HL-60 (cell line): ENCODE results near the gene ZBTB44.
"Not testable (repeated sequence)": the region's sequence is repeated elsewhere in the genome, so short reads cannot be mapped to it uniquely, and the experiment has no call there.

Source experiments
- DNase-seq, 2 experiments: peaks; one replicate each; pipeline ENCODE4 v3.0.0-alpha.2; 2010 to 2020; ENCODE audit warnings: low read depth in 1 of 2, low spot score in 1 of 2
- H3K27ac ChIP-seq: fragments of 250-450 bp; sonication (Bioruptor Pico); replicated peaks from 2 replicates; pipeline ENCODE4 v1.5.1; 2020; ENCODE audit warnings: mild to moderate bottlenecking, moderate library complexity
- H3K27me3 ChIP-seq: fragments of 250-450 bp; sonication (Bioruptor Pico); 2 replicates; pipeline ENCODE4 v1.5.1; 2021; ENCODE audit warnings: mild to moderate bottlenecking, moderate library complexity; ENCODE audit not compliant: insufficient read depth, poor library complexity, severe bottlenecking
- H3K4me3 ChIP-seq: replicated peaks from 2 replicates; pipeline ENCODE4 v1.5.1; 2011; ENCODE audit warnings: mild to moderate bottlenecking, control low read depth, low read length; ENCODE audit not compliant: insufficient read depth
- GABPA ChIP-seq: IDR thresholded peaks from 2 replicates; pipeline ENCODE4 v1.6.1; 2012; ENCODE audit warnings: low read depth
- POLR2AphosphoS5 ChIP-seq: IDR thresholded peaks from 2 replicates; pipeline ENCODE4 v1.6.1; 2012; ENCODE audit warnings: low read depth
- SPI1 ChIP-seq: IDR thresholded peaks from 2 replicates; pipeline ENCODE4 v1.6.1; 2012; ENCODE audit warnings: low read depth, mild to moderate bottlenecking, borderline replicate concordance
- TF ChIP-seq, protein P1 (sequence below): IDR thresholded peaks from one replicate; pipeline ENCODE4 v1.5.1; 2011; ENCODE audit warnings: low read length, control low read depth, inconsistent platforms; ENCODE audit not compliant: insufficient read depth
- TF ChIP-seq, protein P2 (sequence below): IDR thresholded peaks from 2 replicates; pipeline ENCODE4 v1.6.1; 2012; ENCODE audit warnings: low read depth; ENCODE audit not compliant: insufficient replicate concordance

ZBTB44 gene

DNA sequence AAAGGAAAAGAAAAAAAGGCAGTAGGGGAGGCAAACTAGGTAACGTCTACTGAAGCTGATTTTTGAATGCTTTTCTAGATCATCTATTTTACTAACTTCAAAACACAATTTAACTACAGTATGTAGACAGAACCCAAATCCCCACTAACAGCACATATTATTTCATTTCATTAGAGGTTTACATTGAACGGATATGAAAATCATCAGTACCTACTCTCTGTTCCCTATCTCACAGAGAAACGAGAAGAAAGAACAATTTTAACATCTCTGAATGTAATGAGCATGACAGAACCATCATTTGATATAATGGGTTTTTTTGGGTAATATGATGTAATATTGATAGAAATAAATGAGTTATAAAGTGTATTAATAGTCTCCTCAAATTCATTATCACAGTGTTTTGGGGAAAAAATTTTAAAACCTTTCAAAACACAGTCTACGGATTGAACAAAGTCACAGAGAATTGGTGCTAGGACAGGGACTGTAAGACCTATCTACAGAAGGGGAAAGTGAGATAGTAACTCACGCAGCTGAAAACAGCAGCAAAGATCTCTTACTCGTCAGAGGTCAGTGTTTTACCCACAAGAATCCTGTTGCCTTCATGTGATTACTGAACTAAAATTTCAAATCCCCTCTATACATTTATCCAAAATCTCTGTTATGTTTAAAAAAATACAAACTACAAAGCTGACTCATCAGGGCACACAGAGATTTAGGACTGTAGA is 77.3 kb downstream of the ZBTB44 start:
- Histone ChIP-seq H3K27me3 (no peaks in the 10 kb centered on the region), H3K4me3 (no peak overlapping the region), H3K27ac (no peak overlapping the region)
- TF ChIP-seq GABPA: no peak
- TF ChIP-seq POLR2AphosphoS5: no peak
- TF ChIP-seq, protein P1, sequence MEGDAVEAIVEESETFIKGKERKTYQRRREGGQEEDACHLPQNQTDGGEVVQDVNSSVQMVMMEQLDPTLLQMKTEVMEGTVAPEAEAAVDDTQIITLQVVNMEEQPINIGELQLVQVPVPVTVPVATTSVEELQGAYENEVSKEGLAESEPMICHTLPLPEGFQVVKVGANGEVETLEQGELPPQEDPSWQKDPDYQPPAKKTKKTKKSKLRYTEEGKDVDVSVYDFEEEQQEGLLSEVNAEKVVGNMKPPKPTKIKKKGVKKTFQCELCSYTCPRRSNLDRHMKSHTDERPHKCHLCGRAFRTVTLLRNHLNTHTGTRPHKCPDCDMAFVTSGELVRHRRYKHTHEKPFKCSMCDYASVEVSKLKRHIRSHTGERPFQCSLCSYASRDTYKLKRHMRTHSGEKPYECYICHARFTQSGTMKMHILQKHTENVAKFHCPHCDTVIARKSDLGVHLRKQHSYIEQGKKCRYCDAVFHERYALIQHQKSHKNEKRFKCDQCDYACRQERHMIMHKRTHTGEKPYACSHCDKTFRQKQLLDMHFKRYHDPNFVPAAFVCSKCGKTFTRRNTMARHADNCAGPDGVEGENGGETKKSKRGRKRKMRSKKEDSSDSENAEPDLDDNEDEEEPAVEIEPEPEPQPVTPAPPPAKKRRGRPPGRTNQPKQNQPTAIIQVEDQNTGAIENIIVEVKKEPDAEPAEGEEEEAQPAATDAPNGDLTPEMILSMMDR: no peak
- TF ChIP-seq, protein P2, sequence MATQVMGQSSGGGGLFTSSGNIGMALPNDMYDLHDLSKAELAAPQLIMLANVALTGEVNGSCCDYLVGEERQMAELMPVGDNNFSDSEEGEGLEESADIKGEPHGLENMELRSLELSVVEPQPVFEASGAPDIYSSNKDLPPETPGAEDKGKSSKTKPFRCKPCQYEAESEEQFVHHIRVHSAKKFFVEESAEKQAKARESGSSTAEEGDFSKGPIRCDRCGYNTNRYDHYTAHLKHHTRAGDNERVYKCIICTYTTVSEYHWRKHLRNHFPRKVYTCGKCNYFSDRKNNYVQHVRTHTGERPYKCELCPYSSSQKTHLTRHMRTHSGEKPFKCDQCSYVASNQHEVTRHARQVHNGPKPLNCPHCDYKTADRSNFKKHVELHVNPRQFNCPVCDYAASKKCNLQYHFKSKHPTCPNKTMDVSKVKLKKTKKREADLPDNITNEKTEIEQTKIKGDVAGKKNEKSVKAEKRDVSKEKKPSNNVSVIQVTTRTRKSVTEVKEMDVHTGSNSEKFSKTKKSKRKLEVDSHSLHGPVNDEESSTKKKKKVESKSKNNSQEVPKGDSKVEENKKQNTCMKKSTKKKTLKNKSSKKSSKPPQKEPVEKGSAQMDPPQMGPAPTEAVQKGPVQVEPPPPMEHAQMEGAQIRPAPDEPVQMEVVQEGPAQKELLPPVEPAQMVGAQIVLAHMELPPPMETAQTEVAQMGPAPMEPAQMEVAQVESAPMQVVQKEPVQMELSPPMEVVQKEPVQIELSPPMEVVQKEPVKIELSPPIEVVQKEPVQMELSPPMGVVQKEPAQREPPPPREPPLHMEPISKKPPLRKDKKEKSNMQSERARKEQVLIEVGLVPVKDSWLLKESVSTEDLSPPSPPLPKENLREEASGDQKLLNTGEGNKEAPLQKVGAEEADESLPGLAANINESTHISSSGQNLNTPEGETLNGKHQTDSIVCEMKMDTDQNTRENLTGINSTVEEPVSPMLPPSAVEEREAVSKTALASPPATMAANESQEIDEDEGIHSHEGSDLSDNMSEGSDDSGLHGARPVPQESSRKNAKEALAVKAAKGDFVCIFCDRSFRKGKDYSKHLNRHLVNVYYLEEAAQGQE: no peak
- TF ChIP-seq SPI1: no peak
- no peak for DNase-seq

DNA sequence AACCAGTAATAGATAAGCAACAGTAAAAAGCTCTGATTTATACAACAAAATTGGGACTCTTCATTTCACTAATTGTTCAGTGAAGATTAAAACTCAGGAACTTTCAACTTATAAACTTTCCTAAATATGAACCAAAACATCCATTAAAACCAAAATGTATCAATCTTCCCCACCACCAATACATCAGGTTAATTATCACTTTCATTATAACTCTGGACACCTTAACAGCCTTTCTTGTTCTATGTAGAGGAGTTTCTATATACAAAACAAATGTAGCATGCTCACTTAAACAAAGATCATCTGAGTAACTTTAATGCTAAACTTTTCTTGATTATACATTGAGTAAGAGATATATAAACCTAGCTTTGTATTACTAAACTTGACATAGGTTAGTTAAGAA is 80.4 kb downstream of the ZBTB44 start:
- no peak for DNase-seq
- Histone ChIP-seq H3K4me3 (no peak overlapping the region), H3K27me3 (no peaks in the 10 kb centered on the region), H3K27ac (no peak overlapping the region)
- TF ChIP-seq POLR2AphosphoS5: no peak
- TF ChIP-seq, protein P2: no peak

DNA sequence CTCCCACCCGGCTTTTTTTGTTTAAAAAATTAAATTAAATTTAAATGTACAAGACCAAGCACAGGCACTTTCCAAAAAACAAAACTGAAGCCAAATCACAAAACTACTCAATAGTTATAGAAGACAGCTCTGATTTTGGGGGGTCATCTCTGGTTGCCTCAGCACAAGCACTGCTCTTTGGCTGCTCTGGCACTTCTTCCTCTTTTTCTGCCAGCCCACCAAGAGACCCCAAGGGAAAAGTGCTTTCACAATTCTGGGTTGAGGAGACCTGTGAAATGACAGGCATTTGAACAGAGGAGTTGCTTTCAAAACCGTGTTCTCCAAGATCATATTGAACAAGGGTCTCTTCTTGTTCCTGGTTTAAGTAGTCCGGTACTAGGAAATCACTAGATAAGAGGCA is 80.8 kb downstream of the ZBTB44 start:
- not testable (repeated sequence) for DNase-seq, H3K4me3 ChIP-seq, H3K27ac ChIP-seq, H3K27me3 ChIP-seq

DNA sequence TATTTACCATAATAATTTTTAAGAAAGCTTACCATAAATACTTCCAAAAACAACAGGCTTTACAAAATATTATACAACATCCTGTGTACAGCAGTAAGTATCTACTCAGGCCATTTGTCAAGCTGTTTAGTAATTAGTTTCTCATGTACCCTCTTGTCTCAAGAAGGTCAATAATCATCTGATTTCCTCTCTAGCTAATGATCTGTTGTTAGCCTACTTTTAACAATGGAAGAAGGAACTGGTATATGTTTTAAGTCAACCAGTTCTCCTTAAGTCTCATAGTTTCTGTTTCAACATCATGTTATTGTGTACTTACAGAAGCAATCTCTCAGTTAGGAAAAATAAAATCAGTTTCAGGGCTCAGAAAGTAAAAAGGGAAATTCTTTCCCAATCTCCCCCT is 81.2 kb downstream of the ZBTB44 start:
- H3K27me3 ChIP-seq, H3K27ac ChIP-seq, H3K4me3 ChIP-seq, DNase-seq: not testable (repeated sequence)

DNA sequence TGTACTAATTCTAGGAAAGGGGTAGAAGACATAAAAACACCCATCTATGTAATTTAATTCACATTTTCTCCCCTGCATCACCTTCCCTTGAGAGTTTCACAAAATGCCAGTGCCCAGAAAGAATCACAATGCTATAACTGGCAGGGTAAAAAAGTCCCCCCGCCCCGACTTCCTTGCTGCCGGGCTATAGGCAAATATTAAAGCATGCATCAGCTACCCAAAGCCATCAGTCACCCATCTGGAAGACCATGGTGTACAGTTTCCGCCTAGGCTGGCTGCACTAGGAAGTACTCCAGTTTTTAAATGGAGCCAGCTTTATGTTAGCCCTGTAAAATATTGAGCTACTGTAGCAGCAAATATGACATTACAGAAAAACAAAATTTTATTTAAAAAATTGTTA is 87.3 kb downstream of the ZBTB44 start:
- peaks cover 2% of the 10 kb centered on the region for H3K27me3 ChIP-seq
- no peak overlapping the region for H3K27ac ChIP-seq
- no peak for TF ChIP-seq POLR2AphosphoS5
- no peak for TF ChIP-seq SPI1
- TF ChIP-seq, protein P1: no peak
- TF ChIP-seq, protein P2: no peak
- no peak for TF ChIP-seq GABPA
- H3K4me3 ChIP-seq: no peak overlapping the region
- DNase-seq: no peak
